Midbrain (tissue), 1 donor: ENCODE results near the gene ZNF324.
"Not testable (repeated sequence)": the region's sequence is repeated elsewhere in the genome, so short reads cannot be mapped to it uniquely, and the experiment has no call there.

Source experiments
- DNase-seq: peaks from one replicate; lab custom pipeline; 2025; lab: John Stamatoyannopoulos, UW

The ZNF324 gene

DNA sequence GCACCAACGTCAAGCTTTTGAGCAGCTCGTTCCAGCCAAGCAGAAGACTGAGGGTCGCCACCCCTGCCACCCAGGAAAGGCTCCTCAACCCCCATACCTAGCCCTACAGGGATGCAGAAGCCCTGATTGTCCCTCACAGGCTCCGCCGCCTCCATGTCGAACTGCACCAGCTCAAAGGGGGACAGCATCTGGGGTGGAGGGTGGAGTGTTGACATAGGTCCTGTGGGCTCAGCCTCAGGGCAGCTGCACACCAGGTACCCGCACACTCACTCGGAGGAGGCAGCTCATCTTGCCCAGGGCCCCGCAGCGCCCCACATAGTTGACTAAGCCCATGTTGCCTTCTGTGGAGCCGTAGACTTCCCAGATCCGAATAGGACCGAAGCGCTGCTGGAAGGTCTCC is 33.4 kb downstream of the ZNF324 start:
- no peak for DNase-seq

DNA sequence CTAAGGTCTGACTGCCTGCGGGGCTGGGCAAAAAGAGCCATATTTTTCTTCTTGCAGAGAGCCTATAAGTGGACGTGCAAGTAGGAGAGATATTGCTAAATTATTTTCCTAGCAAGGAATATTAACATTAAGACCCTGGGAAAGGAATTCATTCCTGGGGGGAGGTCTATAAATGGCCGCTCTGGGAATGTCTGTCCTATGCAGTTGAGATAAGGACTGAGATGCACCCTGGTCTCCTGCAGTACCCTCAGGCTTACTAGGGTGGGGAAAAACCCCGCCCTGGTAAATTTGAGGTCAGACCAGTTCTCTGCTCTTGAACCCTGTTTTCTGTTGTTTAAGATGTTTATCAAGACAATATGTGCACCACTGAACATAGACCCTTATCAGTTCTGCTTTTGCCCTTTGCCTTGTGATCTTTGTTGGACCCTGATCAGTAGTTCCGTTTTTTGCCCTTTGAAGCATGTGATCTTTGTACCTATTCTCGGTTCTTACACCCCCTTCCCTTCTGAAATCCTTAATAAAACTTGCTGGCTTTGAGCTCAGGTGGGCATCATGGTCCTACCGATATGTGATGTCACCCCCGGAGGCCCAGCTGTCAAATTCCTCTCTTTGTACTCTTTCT is 40.8 kb downstream of the ZNF324 start:
- not testable (repeated sequence) for DNase-seq

DNA sequence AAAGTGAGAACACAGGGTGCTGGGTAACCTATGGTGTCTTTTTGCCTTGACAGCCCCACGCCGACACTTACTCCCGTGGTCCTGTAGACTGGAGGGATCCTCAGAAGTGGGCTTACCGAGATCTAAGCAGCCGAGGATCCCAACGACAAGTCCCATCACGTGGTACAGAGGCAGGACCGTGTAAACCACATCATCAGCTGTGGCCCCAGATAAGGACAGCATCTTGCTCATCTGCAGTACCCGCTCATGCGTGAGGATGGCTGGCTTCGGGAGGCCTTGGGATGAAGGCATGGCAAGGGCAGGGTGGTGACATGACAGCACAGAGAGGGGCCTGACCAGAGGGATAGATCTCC is 42.8 kb downstream of the ZNF324 start:
- DNase-seq: no peak

DNA sequence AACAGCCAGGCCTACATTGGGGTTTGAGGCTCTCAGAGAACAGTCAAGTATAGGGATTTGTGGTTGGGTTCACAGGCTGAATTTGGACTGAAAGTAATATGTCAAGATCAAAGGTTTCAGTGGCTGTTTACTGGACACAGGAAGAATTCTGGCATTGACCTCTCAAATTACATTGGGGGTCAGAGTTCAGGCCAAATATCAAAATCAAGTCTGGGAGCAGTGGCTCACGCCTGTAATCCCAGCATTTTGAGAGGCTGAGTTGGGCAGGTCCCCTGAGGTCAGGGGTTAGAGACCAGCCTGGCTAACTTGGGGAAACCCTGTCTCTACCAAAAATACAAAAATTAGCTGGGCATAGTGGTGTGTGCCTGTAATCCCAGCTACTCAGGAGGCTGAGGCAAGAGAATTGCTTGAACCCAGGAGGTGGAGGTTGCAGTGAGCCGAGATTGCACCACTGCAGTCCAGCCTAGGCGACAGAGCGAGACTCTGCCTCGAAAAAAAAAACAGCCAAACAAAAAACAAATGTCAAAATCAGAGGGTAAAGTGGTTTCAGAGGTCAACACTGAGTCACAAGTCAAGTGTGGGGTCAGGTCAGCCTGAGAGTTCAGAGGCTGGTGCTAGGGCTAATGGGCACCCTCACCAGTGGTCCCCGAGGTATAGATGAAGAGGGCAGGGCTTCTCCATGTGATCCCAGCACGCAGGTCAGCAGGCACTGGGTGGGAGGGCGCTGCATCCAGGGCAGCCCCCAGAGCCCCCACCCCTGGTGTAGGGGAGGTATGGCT is 43.4 kb downstream of the ZNF324 start:
- DNase-seq: no peak

GRCh38 chr19:58511353-58512208 is 44.7 kb downstream of the ZNF324 start, which contains the start of gene SLC27A5:
TSS of gene SLC27A5 (minus strand) at chr19:58511992. CDS start at chr19:58511955, 37 bp downstream.
- DNase-seq: no peak

DNA sequence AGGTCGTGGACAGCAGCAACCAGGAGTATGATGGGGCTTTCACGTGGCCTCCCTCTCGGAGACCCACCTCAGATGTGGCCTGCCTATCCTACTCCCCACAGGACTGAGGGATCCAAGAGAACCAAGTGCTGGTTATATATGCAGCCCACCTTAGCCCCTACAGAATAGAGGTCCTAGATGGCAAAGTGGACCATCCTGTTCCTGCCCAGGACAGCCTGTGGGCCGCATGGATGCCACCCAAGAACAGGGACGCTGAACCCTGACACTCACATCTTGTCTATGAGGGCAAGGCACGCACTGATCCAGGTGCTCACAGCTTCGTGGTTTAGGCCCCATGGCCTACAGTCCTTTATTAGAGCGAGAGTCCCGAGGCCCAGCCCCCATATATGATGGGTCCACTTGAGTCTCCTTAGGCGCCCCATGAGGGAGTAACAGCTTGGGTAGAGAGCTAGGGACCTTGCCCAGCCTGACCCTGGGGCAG is 46.4 kb downstream of the ZNF324 start:
- no peak for DNase-seq

DNA sequence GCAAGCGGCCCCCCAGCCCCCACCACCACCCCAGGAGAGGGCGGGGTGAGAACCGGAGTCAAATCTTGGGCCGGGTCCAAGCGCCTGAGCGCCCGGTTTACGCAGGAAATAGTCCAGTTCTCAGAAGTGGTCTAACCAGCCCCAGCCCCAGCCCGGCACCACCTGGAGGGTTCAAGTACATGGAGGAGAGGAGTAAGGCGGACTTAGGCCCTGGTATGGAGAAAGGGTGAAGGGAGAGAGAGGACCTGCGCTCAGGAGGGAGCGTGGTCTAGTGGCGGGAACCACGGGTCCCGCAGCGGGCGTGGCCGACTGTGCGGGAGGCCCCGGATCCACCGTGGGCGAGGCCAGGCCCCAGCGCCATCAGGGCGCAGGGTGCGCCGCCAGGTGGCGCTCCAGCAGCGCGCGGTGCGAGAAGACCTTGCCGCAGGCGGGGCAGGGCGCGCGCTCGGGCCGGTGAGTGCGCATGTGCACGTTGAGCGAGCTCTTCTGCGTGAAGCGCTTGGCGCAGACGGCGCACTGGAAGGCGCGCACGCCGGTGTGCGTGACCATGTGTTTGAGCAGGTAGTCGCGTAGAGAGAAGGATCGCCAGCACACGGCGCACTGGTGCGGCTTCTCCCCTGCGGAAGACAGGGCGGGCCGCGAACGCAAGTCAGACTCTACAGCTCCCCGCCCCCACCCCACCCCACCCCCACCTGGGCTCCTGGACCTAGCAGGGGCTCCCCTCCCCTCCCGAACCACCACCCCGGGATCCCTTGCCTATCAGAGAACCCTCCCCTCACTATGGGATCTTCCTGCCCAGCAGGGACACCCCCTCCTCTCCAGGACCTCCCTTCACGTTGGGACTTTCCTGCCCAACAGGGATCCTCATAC is 47.0 kb downstream of the ZNF324 start:
- DNase-seq: peak; percentile 84

- DNase-seq: no peak
These were observed 47.7 kb downstream of the ZNF324 start for GRCh38 chr19:58514564-58515022.

GRCh38 chr19:58515259-58515658 is 48.4 kb downstream of the ZNF324 start:
- no peak for DNase-seq

- no peak for DNase-seq
These were observed 49.5 kb downstream of the ZNF324 start for GRCh38 chr19:58516246-58516836.

DNA sequence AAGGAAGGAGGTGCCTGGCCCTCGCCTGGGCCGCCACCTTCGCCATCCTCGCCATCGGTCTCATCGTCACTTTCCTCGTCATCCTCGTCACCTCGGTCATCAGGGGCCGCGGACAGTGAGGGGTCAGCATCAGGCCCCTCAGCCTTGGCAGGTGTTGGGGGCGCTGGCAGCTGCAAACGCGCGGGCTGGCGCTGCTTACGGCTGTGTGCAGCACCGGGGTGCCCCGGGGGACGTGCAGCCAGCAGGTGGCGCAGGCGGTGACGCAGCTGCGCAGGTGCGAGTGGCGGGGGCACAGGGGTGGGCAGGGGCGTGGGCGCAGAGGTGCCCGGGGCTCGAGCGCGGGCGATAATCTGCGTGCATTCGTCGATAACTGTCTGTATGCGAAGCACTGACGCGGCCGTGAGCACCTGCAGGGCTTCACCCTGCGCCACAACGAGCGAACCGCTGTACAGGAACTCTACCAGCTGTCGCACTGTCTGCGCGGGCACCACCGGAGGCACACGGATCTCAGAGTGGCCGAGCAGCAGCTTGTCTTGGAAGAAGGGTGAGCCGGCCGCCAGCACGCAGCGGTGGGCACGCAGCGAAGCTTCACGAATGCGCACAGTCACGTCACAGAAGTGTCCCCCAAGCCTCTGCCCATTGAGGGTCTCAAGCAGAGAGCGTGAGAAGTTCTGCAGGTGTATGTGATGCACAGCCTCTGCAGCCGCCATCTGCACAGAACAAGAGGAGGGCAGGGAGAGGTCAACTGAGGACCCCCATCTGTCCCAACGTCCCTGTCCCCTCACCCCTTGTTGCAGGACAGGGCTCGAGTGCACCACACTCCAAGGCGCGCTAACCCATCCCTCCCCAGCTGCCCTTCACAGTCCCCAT is 50.3 kb downstream of the ZNF324 start:
- no peak for DNase-seq

DNA sequence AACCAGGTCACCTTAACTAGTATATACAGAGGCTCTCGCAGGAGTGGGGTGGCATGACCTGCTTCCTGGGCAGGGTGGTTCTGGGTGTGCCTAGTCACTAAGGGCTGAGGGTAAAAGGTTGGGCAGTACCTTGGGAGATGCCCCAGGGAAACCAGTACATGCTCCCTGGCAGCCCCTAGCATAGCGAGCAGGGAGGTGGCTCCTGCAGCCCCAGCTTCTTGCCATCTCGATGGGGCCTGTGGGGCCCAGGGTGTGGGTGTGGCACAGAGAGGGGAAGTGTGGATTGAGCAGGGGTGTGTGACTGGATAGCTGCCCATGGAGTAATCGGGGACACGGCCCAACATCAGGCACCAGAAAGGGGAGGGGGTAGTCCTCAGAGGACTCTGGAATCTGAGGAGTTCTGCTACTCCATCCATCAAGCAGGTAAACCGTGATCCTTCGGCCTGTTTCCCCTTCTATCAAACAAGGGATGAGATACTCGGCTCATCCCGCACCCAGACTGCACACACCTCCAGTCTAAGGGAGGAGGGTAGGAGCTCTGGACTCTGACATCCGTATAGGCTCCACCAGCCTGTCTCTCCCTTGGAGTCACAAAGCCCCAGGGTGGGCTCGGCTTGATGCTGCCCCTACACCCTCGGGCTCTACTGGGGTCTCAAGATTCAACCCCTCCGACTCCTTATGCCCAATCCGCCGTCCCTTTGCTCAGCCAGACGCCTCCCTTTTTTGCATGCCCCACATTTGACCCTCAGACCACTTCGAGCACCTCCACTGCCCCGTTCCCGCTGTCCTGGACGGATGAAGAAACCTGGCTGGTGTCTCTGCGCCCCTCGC is 51.6 kb downstream of the ZNF324 start:
- no peak for DNase-seq

GRCh38 chr19:58519087-58519354 is 52.1 kb downstream of the ZNF324 start:
- DNase-seq: peak; percentile 30

GRCh38 chr19:58519355-58520256 is 52.7 kb downstream of the ZNF324 start, which contains the start of gene ZBTB45:
TSS of gene ZBTB45 (minus strand) at chr19:58519810. CDS start at chr19:58517673, 2,137 bp downstream.
- peak; percentile 95 for DNase-seq

DNA sequence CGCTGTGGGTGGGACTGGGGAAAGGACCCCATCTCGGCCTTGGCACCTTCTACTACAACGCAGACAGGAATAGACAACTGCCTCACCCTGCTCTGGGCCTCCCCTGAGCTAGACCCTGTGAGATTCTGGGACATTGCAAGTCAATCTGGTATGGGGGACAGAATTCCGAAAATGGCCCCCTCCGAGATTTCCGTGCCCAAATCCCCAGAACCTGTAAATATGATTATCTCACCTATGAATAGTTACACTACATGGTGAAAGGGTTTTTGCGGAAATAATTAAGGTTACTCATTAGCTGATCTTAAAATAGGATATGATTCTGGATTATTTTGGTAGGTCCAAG is 53.3 kb downstream of the ZNF324 start:
- DNase-seq: no peak

DNA sequence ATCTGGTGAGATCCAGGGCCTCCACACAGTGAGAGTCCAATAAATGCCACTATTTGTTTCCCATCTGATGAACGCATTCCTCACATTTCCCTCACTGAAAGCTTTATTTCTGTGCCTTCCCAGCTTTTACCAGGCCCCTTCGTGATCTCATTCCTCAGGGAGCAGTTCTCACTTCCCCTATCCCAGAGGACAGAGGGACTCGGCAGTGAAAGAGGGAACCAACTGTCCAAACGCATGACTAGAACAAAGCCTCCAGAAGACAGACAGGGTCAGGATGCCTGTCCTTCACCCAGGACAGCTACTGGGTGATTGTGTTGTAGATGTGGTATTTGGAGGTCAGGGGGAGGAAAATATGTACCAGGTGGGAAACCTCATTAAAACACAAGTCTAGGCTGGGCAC is 54.8 kb downstream of the ZNF324 start:
- DNase-seq: no peak

GRCh38 chr19:58522709-58523108 is 55.8 kb downstream of the ZNF324 start:
- no peak for DNase-seq
